Activated naive CD4-positive, alpha-beta T cell treated with Interleukin-2 at 50 U/mL for 16 hours (primary cell): ENCODE results near the gene SHE.
"Not testable (repeated sequence)": the region's sequence is repeated elsewhere in the genome, so short reads cannot be mapped to it uniquely, and the experiment has no call there.

ENCODE experiments used
- DNase-seq: peaks from one replicate; pipeline ENCODE4 v3.0.0-alpha.2; 2020

SHE gene

GRCh38 chr1:154512760-154513159 lies 10.5 kb upstream of the SHE start:
- DNase-seq, result no peak

GRCh38 chr1:154503898-154504297 lies 1.7 kb upstream of the SHE start:
- no peak for DNase-seq

- no peak for DNase-seq
Observed at GRCh38 chr1:154502744-154503115, 518 bp upstream of the SHE start.

- no peak for DNase-seq
Observed at GRCh38 chr1:154501423-154502065, 668 bp downstream of the SHE start.

- no peak for DNase-seq
Observed at GRCh38 chr1:154500533-154500932, 1.7 kb downstream of the SHE start.

GRCh38 chr1:154499446-154499845 lies 2.8 kb downstream of the SHE start:
- DNase-seq, result no peak

GRCh38 chr1:154497026-154497806 lies 5.0 kb downstream of the SHE start:
- no peak for DNase-seq

- no peak for DNase-seq
Observed at GRCh38 chr1:154496383-154496782, 5.8 kb downstream of the SHE start.

GRCh38 chr1:154495496-154496273 lies 6.5 kb downstream of the SHE start:
- DNase-seq, result no peak

- DNase-seq, result peak; percentile 11
Observed at GRCh38 chr1:154493276-154493675, 8.9 kb downstream of the SHE start.

GRCh38 chr1:154492115-154492514 lies 10.1 kb downstream of the SHE start:
- no peak for DNase-seq

GRCh38 chr1:154490317-154490716 lies 11.9 kb downstream of the SHE start:
- no peak for DNase-seq

GRCh38 chr1:154489695-154490274 lies 12.4 kb downstream of the SHE start:
- DNase-seq, result no peak

- DNase-seq, result no peak
Observed at GRCh38 chr1:154488922-154489321, 13.3 kb downstream of the SHE start.

GRCh38 chr1:154486756-154487155 lies 15.5 kb downstream of the SHE start:
- DNase-seq, result not testable (repeated sequence)

- no peak for DNase-seq
Observed at GRCh38 chr1:154485910-154486496, 16.2 kb downstream of the SHE start.

- no peak for DNase-seq
Observed at GRCh38 chr1:154485106-154485505, 17.1 kb downstream of the SHE start.

- DNase-seq, result no peak
Observed at GRCh38 chr1:154483941-154484803, 18.0 kb downstream of the SHE start.

GRCh38 chr1:154481053-154481452 lies 21.2 kb downstream of the SHE start:
- no peak for DNase-seq

GRCh38 chr1:154479764-154480421 lies 22.3 kb downstream of the SHE start:
- DNase-seq, result peak; percentile 54

GRCh38 chr1:154478639-154479038 lies 23.6 kb downstream of the SHE start:
- no peak for DNase-seq

- no peak for DNase-seq
Observed at GRCh38 chr1:154478013-154478412, 24.2 kb downstream of the SHE start.
